Neutrophil (primary cell): Measurements from ENCODE around the gene TSFM.

Experiments used
- H3K27ac ChIP-seq: fragments of 200-600 bp; sonication (generic); 2 replicates; pipeline ENCODE4 v1.5.1; 2016; ENCODE audit warnings: mild to moderate bottlenecking, moderate library complexity
- H3K27me3 ChIP-seq: fragments of 200-600 bp; sonication (generic); 2 replicates; pipeline ENCODE4 v1.6.0; 2016; ENCODE audit warnings: mild to moderate bottlenecking
- H3K36me3 ChIP-seq: fragments of 200-600 bp; sonication (generic); 2 replicates; pipeline ENCODE4 v1.5.1; 2017
- H3K4me1 ChIP-seq, 2 experiments: fragments of 200-600 bp in 1 of 2; sonication (generic) in 1 of 2; 1 replicate in 1 of 2; 2 replicates in 1 of 2; pipeline versions ENCODE4 v1.5.1 to v1.6.1; 2013 to 2016; ENCODE audit warnings: low read depth in 1 of 2, low read length in 1 of 2, mild to moderate bottlenecking in 1 of 2, moderate library complexity in 1 of 2; ENCODE audit not compliant: control insufficient read depth in 1 of 2, insufficient read depth in 1 of 2
- H3K4me3 ChIP-seq, 2 experiments: fragments of 200-600 bp in 1 of 2; sonication (generic) in 1 of 2; 1 replicate in 1 of 2; 2 replicates in 1 of 2; pipeline ENCODE4 v1.5.1; 2013 to 2016; ENCODE audit warnings: low read depth in 1 of 2, low read length in 1 of 2, mild to moderate bottlenecking in 1 of 2, moderate library complexity in 1 of 2
- H3K9me3 ChIP-seq: fragments of 200-600 bp; sonication (generic); 2 replicates; pipeline ENCODE4 v1.5.1; 2016
- TF ChIP-seq, protein P1 (sequence below): fragments of 200-600 bp; sonication (generic); IDR thresholded peaks from 2 replicates; pipeline ENCODE4 v1.5.1; 2016; ENCODE audit warnings: antibody characterized with exemption

TSFM gene

DNA sequence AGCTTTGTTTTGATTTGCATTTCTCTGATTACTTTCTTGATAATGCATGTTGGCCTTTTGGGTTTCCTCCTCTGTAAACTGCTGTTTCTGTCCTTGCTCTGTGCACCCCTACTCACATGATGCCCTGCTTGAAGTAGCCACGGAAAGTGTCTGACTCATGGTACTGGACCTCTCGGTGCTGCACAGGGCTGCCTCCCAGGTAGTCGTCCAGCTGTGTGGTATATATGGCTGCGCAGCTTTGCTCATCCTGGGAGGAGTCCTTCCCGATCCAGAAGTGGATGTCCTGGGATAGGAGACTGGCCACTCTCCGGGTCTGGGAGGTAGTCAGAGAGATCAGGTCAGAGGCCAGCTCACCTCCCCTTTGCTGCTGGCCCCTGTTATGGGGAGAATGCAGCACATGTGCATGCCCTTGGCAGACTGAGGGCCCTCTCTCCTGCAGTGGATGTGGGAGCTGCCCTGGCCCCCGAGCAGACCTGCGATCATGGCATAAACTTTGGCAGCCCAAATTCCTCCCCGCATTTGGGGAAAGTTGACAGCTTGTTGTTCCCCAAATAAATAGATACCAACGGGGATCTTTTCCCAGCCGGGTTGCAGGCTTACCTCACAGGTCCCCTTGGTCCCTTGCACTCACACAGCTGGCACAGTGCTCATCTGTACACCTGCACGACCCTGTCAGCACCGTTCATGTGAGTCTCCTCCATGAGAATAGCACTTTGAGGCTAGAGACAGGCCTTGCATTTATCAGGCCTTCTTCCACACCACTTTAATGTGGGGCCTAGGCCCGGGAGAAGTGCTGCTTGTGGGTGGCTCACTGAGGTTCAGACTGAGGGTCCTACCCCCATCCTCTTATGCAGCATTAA lies 30.8 kb downstream of the TSFM start:
- no peak overlapping the region for H3K4me3 ChIP-seq
- peaks cover 35% of the 10 kb centered on the region for H3K36me3 ChIP-seq
- TF ChIP-seq, protein P1, sequence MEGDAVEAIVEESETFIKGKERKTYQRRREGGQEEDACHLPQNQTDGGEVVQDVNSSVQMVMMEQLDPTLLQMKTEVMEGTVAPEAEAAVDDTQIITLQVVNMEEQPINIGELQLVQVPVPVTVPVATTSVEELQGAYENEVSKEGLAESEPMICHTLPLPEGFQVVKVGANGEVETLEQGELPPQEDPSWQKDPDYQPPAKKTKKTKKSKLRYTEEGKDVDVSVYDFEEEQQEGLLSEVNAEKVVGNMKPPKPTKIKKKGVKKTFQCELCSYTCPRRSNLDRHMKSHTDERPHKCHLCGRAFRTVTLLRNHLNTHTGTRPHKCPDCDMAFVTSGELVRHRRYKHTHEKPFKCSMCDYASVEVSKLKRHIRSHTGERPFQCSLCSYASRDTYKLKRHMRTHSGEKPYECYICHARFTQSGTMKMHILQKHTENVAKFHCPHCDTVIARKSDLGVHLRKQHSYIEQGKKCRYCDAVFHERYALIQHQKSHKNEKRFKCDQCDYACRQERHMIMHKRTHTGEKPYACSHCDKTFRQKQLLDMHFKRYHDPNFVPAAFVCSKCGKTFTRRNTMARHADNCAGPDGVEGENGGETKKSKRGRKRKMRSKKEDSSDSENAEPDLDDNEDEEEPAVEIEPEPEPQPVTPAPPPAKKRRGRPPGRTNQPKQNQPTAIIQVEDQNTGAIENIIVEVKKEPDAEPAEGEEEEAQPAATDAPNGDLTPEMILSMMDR, result no peak
- H3K9me3 ChIP-seq, result no peaks in the 10 kb centered on the region
- H3K27me3 ChIP-seq, result no peaks in the 10 kb centered on the region
- peaks cover 11 to 12% of the 10 kb centered on the region in 2 experiments for H3K4me1 ChIP-seq
- no peak overlapping the region for H3K27ac ChIP-seq

DNA sequence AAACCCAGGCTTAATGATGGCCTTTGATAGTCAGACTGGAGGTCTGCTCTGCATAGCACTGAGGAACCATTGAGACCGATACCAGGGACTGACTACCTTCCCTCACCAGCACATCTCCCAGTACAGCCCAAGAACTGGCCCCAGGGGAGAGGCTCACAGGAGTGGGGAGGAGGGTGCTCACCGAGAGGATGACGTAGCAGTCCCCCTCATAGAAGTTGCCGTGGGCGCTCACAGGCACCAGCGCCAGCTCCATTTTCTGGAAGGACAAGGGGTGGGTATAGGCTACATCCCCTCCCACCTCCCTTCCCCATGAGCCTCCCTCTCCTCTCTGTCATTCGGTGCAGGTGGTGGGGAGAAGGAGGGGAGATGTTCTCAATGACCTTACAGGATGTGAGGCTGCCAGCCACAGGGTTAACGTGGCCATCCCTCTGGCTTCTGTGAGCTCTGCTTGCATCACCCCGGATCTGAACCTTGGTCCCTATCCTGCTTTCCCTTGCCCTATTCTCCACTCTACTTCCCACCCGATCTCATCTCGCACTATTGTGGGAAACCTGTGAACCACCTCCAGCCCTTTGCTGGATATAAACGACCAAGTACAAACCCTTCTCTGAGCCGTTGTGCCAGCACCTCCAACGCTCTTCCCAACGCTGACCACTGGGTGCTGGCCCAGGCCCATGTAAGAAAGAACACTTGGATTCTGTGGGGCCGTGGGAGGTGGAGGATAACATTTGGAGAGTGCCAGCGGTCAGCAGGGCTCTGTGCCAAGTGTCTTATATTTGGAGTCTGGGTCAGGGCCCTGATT lies 31.6 kb downstream of the TSFM start:
- Histone ChIP-seq H3K36me3 (peaks cover 38% of the 10 kb centered on the region), H3K4me3 (no peak overlapping the region), H3K4me1 (peaks cover 11 to 12% of the 10 kb centered on the region in 2 experiments), H3K9me3 (no peaks in the 10 kb centered on the region), H3K27me3 (no peaks in the 10 kb centered on the region), H3K27ac (no peak overlapping the region)
- TF ChIP-seq, protein P1, result no peak

DNA sequence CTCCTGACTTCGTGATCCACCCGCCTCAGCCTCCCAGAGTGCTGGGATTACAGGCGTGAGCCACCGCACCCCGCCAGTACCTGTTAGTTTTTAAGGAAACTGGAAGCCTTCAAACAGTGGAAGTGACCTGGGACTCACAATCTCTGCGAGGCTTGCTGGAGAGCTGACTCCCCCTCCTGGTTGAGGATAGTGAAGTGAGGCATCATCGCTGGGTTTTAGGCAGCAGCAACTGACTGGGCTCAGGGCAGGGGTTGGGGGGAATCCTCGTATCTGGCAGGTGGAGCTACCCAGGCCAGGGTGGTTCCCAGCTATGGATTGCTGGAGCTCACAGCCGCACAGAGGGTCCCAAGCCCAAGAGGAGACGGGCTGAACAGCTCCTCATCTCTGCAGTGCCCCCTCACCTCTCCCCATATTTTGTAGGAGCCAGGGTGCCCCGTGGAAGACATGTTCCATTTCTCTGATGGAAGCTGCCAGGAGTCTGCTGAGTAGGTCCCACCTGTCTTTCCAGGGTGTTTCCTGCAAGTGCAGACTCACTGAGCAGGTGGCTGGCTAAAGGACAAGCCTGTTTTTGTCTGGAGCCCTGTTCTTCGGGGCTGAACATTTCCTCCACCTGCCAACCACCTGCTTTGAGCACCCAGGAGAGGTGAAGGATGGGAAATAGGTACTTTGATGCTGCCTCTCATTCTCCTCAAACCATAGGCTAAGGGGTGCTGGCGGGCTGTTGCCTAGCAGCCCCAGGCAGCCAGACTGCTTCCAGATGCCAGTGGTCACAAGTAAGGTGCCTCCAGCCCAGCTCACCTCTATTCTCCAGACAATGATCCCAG lies 32.8 kb downstream of the TSFM start:
- H3K4me3 ChIP-seq, result no peak overlapping the region
- no peak overlapping the region for H3K27ac ChIP-seq
- TF ChIP-seq, protein P1, result no peak
- no peaks in the 10 kb centered on the region for H3K9me3 ChIP-seq
- no peaks in the 10 kb centered on the region for H3K27me3 ChIP-seq
- H3K36me3 ChIP-seq, result peaks cover 39% of the 10 kb centered on the region
- H3K4me1 ChIP-seq, result peaks cover 11 to 15% of the 10 kb centered on the region in 2 experiments

DNA sequence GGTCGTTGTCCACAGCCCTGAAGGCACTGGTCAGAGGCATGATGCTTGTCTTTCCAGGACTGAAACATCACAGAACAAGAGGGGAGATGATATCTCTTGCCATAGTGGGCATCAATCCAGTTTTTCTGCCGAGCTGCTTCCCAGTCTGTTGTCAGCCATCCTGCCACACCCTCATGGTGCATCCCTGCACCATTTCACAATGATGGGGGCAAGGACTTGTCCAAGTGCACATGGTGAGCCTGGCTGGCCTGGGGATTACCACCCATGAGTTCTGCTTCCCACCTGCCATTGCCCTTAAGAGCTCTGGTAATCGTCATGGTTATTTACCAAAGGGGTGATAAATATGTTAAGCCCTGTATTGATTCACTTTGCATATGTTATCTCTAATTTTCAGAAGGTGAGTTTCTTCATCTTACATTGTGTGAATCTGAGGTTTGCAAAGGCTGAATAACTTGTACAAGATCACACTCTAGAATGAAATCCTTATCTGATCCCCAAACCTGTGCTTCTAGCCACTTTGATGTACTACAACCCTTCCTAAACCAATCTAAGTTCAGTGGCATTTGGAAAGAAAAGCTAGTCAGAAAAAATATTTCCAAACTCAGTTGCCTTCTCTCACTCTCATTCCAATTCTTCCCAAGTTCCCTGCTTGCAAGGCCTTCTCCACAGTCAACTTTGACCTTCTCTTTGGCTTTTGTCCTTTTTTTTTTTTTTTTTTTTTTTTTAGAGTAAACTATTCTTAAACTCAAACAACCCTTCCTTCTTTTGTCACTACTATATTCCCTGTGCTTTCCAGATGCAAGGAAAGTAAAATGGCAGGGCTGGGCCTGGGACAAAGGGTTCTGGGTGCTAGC lies 33.6 kb downstream of the TSFM start:
- Histone ChIP-seq H3K4me1 (peaks cover 11 to 15% of the 10 kb centered on the region in 2 experiments), H3K27me3 (no peaks in the 10 kb centered on the region), H3K9me3 (no peaks in the 10 kb centered on the region), H3K36me3 (peaks cover 40% of the 10 kb centered on the region), H3K27ac (peak overlapping the region; percentile 39), H3K4me3 (no peak overlapping the region)
- TF ChIP-seq, protein P1, result no peak

DNA sequence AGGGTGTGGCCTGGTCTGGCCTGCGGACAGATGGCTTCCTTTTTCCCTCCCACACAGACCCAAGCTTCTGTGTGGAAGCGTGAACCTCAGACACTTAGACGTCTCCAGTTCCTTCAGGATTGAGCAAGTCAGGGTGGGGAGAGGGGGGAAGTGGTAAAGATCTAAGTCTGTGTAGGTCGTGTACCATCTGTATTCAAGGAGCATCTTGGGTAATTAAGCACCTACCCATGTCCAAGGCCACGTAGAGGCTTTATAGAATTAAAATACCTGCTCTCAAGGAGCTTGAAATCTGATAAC lies 34.2 kb downstream of the TSFM start:
- peak overlapping the region; percentile 39 for H3K27ac ChIP-seq
- H3K9me3 ChIP-seq, result no peaks in the 10 kb centered on the region
- H3K36me3 ChIP-seq, result peaks cover 46% of the 10 kb centered on the region

More for the DNA sequence above, 34.2 kb downstream of the TSFM start:
- TF ChIP-seq, protein P1, result no peak
- H3K4me1 ChIP-seq, result peaks cover 11 to 15% of the 10 kb centered on the region in 2 experiments
- H3K4me3 ChIP-seq, result no peak overlapping the region
- H3K27me3 ChIP-seq, result no peaks in the 10 kb centered on the region
